ENCODE results near the gene DPYSL4.

DPYSL4 gene

GRCh38 chr10:132188331-132188730, 1.6 kb downstream of the DPYSL4 start:
- TF ChIP-seq, protein P1, sequence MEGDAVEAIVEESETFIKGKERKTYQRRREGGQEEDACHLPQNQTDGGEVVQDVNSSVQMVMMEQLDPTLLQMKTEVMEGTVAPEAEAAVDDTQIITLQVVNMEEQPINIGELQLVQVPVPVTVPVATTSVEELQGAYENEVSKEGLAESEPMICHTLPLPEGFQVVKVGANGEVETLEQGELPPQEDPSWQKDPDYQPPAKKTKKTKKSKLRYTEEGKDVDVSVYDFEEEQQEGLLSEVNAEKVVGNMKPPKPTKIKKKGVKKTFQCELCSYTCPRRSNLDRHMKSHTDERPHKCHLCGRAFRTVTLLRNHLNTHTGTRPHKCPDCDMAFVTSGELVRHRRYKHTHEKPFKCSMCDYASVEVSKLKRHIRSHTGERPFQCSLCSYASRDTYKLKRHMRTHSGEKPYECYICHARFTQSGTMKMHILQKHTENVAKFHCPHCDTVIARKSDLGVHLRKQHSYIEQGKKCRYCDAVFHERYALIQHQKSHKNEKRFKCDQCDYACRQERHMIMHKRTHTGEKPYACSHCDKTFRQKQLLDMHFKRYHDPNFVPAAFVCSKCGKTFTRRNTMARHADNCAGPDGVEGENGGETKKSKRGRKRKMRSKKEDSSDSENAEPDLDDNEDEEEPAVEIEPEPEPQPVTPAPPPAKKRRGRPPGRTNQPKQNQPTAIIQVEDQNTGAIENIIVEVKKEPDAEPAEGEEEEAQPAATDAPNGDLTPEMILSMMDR (IDR thresholded peaks at IDR 0.05; ENCODE audit: control insufficient read depth, extremely low read depth, insufficient read depth) = no peak
- no peak for DNase-seq (ENCODE audit: low read depth)
- no peak overlapping the region for H3K4me3 ChIP-seq (ENCODE audit: low read depth, low read length)

DNA sequence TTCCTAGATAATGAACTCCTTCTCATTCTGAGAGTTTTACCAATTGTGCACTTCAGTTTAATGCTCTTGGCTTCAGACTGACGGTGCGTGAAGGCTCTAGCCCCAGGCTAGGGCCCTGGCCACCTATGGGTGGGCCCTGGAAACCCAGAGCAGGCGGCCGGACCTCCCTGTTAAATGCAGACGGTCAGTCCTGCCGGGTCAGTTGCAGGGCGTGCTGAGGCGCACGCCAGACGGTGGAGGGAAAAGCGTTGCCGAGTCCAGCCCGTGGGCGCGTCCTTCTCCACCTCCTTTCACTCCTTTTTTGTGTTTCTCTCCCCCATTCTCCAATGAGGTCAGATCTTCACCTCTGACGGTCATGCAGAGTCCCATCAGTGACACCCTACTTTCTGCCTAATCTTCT, 2.3 kb downstream of the DPYSL4 start:
- DNase-seq (ENCODE audit: low read depth) = no peak
- TF ChIP-seq, protein P1 (IDR thresholded peaks at IDR 0.05; ENCODE audit: control insufficient read depth, extremely low read depth, insufficient read depth) = no peak
- H3K4me3 ChIP-seq (ENCODE audit: low read depth, low read length) = no peak overlapping the region

DNA sequence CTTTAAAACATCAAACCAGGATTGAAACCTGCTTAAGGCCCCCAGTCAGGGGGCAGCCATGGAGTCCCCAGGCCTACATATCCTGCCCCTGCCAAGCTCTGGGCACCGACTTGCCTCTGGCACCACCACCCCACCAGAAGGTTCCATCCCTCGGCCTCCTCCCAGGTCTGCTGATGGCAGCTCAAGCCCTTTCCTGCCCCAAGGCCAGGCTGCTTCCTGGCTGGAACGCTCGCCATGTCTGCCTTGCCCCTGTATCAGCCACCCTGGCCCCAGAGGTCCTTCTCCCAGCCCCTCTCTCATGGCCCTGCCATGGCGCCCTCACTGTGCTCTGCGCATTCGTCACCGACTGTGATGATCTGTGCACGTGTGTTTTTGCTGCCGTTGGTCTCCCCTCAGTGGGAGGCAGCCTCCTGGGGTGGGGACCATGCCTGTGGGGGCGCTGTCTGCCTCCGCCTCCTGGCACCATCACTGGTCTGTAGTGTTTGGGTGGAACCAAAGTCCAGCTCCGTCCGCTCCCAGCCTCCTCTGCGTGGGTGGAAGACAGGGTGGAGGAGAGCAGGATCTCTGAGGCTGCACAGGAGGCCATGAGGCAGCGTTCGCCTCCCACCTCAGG, 3.2 kb downstream of the DPYSL4 start:
- TF ChIP-seq, protein P1 (IDR thresholded peaks at IDR 0.05; ENCODE audit: control insufficient read depth, extremely low read depth, insufficient read depth) = no peak
- DNase-seq (ENCODE audit: low read depth) = no peak

DNA sequence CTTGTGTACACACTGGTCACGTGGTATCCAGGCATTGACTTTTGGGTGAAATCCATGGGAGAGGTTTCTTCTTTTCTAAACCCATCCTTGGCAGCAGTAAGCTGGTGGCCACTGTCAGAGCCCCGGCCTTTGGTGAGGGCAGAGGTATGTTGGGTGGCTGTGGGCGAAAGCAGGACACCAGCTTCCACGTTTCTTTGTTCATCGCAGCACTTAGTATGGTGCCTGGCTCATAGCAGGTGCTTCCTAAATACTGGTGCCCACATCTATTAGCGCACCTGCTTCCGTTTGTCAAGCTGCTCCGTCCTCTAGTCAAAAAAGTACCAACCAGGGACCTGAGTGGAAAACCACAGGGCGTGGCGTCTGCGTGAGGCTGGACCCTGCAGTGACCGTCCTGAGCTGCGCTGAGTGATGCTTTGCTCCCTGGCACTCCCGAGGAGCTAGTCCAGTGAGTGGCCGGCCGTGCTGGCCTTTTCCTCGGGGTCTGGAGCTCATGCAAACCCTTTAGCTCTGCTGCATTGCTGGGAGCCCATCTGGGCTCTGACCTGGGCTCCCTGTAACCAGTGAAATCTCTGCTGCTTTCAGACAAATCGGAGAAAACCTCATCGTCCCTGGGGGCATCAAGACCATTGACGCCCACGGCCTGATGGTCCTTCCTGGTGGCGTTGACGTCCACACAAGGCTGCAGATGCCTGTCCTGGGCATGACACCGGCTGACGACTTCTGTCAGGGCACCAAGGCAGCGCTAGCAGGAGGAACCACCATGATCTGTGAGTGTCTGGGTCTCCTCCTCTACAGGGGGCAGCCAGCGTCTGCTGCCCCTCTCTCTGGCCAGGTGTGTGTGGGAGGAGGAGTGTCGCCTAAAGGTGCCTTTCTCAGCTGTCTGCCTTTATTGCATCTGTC, 5.6 kb downstream of the DPYSL4 start:
- TF ChIP-seq, protein P1 (IDR thresholded peaks at IDR 0.05; ENCODE audit: control insufficient read depth, extremely low read depth, insufficient read depth) = no peak
- no peak overlapping the region for H3K4me3 ChIP-seq (ENCODE audit: low read depth, low read length)
- DNase-seq (ENCODE audit: low read depth) = no peak

More for the DNA sequence above, 3.2 kb downstream of the DPYSL4 start:
- H3K4me3 ChIP-seq (ENCODE audit: low read depth, low read length) = no peak overlapping the region

DNA sequence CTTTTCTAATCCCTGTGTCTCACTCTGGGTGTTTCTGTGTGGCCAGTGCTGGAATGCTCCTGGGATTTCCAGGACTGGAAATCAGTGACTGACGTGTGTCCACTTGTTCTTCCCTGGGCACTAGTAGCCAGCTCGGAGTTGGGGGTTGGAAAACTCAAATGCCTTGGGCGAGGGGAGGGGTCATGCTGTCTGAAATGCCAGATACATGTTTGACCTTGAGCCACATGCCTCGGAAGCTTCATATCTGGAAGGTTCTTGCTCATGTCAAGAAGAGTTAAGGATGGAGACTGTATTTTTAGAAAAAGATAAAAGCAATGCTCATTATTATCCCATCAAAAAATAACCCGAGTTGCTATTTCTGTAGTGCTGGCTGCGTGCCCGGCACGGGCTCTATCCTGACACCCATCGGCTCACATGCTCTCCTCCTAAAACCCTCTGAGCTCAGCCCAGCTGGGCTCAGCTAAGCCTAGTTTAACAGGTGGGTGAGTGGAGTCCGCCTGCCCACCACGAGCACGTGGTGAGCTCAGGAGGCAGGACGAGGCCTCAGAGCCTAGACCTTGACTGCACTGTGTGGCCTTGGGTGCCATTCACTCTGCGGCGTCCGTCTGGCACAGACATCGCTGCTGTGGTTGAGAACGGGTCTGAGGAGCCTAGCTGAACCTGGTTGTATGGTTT, 6.4 kb downstream of the DPYSL4 start:
- no peak overlapping the region for H3K4me3 ChIP-seq (ENCODE audit: low read depth, low read length)
- TF ChIP-seq, protein P1 (IDR thresholded peaks at IDR 0.05; ENCODE audit: control insufficient read depth, extremely low read depth, insufficient read depth) = no peak
- DNase-seq (ENCODE audit: low read depth) = no peak

DNA sequence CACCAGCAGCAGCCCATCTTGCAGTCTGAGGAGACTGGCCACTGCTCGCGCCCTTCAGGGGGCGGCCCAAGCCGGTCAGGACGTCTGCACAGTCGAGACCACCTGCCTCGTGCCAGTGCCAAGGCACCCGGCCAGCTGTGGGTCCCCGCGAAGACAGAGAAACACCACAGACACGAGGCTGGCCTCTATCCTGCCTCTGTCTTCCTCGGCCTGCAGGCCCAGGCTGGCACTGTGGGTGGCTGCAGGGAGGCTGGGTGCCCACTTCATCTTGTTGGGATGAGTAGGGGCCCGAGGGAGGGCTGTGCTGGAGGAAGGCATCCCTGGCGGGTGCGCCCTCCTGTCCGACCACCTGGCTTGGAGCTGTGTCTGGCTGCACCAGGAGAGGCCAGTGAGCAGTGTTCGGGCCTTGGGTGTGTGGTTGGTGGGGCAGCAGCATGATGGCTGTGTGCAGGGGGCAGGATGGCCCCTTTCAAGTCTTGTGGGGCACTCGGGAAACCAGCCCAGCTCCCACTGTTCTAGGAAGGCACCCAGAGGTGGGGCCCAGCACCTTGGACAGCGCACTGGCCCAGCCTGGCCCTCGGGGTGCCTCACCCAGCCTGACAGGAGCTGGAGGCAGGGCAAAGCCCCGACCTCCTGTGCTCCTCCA, 7.3 kb downstream of the DPYSL4 start:
- DNase-seq (ENCODE audit: low read depth) = no peak
- TF ChIP-seq, protein P1 (IDR thresholded peaks at IDR 0.05; ENCODE audit: control insufficient read depth, extremely low read depth, insufficient read depth) = no peak
- no peak overlapping the region for H3K4me3 ChIP-seq (ENCODE audit: low read depth, low read length)

Data from LNCaP clone FGC (cell line).